ENCODE results near the gene KCNH8. TPM values are rescaled to one million over a fixed set of nuclear protein-coding genes. Genes with fewer than 3 reads are reported as not detected.
A peak's percentile ranks its signal among the peaks of the same experiment; 100 is the strongest.
"Not testable (repeated sequence)": the region's sequence is repeated elsewhere in the genome, so short reads cannot be mapped to it uniquely, and the experiment has no call there.

KCNH8 gene
- total RNA-seq (2014; rRNA removed; shearing (Covaris generic)): not detected in 2 replicates

DNA sequence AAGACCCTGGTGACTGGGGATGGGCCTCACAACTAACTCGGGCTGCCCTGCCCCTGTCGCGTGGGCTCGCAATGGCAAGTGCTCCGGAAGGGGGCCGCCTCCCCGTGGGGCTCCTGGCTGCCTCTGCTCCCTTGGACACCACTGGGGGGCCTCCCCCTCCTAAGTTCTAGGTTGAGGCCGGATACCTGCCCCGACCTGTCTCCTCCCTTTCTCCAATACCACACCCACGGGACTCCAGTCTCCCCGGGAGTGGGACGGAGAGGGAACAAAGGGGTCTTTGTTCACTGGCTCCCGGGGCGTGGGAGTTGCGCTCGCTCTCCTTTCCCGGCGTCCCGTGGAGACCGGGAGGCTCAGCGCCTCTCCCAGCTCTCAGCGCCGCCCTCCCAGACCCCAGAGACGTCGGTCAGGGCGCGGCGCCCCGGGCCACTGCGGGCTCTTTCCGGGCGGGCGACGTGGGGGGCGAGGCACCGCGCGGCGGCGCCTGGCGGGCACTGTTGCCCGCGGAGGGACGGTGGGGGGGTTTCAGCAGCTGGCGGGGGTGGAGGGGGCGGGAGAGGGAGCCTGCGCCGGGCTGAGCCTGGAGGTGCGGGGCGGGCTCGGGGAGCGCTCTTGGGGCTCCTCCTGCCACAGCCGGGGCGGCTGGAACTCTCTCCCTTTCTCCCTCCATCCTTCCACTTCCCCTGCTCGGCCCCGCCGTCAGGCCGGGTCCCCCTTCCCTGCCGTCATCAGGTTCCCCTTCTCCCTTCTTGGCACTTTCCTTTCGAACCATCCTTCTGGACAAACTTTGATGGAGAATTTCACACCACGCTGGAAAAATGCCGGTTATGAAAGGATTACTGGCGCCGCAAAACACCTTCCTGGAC is at the start of gene KCNH8:
TSS of gene KCNH8 (plus strand) at position 606 of the 863 bp plus-strand sequence. CDS start at position 816, 210 bp downstream.
- no peak for DNase-seq (ENCODE audit: low read depth)

DNA sequence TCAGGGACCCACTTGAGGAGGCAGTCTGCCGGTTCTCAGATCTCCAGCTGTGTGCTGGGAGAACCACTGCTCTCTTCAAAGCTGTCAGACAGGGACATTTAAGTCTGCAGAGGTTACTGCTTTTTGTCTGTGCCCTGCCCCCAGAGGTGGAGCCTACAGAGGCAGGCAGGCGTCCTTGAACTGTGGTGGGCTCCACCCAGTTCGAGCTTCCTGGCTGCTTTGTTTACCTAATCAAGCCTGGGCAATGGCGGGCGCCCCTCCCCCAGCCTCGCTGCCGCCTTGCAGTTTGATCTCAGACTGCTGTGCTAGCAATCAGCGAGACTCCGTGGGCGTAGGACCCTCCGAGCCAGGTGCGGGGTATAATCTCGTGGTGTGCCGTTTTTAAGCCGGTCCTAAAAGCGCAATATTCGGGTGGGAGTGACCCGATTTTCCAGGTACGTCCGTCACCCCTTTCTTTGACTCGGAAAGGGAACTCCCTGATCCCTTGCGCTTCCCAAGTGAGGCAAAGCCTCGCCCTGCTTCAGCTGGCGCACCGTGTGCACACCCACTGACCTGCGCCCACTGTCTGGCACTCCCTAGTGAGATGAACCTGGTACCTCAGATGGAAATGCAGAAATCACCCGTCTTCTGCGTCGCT is 45.5 kb upstream of the KCNH8 start:
- not testable (repeated sequence) for DNase-seq (ENCODE audit: low read depth)

DNA sequence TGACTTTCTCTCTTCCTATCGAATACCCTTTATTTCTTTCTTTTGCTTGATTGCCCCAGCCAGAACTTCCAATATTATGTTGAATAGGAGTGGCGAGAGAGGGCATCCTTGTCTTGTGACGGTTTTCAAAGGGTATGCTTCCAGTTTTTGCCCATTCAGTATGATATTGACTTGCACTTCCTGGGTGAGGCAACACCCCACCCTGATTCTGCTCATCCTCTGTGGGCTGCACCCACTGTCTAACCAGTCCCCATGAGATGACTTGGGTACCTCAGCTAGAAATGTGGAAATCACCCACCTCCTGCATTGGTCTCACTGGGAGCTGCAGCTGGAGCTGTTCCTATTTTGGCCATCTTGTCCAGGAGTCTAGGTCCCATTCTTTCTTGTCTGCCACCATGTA is 44.8 kb upstream of the KCNH8 start:
- no peak for DNase-seq (ENCODE audit: low read depth)

DNA sequence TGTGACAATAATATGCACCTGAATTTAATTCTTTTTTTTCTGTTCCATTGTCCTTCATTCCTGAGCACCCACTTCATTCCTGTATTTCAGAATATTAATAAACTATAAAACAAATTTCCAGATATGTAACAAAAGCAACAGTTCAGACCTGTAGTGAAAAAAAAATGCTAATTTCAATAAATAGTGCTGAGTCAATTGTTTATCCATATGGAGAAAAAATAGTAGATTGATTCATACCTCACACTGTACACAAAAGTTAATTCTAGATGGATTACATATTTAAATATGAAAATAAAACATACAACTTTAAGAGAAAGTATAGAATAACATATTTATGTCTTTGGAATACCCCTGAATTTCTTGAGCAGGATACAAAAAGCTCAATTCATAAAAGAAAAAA is 43.9 kb upstream of the KCNH8 start:
- no peak for DNase-seq (ENCODE audit: low read depth)

DNA sequence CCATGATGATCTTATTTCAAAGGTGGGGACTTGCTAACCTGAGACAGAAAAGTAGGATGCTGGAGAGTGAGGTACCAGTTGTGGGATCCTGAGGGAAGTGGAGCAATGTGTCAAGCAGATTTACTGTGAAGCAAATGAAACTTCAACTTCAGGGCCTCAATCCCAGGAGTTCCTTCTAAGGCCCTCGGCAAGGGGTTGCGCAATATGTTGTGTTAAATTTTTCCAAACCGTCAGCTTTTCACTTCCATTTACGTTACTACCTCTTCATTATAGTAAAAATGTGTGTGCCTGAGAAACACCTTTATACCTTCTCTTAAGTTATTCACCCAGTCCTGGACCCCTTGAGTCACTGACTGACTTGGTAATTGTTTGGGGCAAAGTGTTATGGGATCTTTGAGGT is 42.5 kb upstream of the KCNH8 start:
- no peak for DNase-seq (ENCODE audit: low read depth)

DNA sequence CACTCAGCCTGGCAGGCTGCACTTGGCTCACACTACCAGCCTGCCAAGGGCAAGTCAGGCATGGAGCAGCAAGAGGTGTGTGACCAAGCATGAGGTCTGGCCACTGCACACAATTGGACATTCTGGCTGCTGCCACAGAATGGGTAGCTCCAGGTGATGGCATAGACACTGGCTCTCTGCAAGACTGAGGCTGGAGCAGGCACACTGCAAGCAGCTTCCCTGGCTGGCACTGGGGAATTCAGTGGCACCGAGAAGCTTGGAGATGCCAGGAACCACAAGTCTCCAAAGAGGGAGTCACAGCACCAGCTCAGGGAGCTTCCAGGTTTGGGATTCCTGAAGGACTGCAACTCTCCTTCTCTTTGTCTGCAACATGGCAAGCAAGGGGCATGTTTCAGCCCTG is 42.0 kb upstream of the KCNH8 start:
- no peak for DNase-seq (ENCODE audit: low read depth)

DNA sequence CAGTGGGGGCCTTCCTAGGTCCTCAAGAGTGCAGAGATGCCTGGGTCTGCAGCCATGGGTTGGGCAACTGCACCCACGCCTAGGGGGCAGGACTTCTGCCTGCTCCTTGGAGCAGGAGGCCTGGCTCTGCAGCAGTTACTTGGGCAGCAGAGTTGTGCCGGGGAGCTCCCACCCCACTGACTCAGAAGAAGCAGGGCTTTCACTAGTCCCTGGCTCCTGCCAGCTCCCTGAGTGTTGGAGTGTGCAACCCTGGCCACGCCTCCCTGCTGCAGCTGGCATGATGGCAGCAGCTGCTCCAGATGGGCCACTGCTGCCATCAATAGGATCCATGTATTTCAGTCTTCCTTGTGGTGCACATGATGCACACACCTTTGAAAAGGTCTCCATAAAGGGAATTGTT is 40.6 kb upstream of the KCNH8 start:
- no peak for DNase-seq (ENCODE audit: low read depth)

DNA sequence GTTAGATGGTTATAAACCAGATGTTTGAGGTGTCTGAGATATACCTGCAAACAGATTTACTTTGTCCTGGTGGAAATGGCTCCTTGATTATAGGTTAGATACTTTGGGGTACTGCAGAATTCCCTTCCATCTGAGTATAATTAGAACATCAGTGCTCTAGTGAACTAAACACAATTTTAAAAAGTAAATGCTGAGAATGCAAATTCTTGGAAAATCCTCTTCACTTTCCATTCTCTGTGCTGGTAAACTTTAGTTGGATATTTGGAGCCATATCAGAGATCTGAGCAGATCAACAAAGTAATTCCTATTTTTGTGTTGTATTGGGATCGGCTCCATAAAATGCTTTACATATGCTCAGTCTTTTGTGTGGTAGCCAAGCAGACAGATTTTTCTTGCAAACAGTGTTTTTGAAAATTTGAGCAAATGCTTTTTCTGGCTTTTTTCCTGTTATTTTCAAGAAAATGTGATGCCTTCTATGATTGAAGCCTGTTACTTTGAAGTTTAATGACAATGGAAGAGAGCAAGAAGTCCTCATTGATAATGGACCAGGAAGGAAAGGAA is 37.9 kb upstream of the KCNH8 start:
- no peak for DNase-seq (ENCODE audit: low read depth)

DNA sequence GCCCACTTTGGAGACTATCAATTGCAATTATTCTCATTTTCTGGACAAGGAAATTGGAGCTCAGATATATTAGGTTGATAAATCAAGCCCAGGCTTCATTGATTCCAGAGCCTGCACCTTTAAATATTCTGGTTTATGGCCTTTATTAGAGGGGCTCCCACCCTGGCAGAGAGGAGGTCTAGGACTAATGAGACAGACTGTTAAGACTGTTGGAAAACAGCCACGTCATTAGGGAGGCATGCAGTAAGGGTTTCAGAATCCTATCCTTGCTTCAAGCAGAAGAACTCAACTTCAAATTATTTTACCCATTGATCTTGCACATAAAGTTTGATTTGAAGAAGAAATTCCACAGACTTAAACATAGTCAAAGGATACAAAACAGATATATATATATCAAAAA is 33.8 kb upstream of the KCNH8 start:
- DNase-seq (ENCODE audit: low read depth): no peak

DNA sequence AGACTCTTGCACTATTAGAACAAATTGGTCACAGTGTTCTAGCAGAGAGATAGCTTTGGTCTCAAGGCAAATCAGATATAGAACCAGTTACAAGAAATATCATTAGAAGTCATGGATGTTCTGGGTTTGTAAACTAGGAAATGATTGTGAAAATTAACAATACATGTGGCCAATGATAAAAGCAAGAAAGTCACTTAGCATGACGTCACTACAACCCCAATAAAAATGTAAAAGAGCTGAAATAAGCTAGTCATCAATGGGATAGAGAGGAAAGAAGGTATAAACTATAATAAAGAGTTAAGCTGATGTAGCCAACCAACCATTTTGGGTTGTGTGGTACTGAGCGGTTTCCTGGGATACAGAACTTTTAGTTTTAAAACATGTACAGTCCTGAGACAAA is 32.1 kb upstream of the KCNH8 start:
- no peak for DNase-seq (ENCODE audit: low read depth)

DNA sequence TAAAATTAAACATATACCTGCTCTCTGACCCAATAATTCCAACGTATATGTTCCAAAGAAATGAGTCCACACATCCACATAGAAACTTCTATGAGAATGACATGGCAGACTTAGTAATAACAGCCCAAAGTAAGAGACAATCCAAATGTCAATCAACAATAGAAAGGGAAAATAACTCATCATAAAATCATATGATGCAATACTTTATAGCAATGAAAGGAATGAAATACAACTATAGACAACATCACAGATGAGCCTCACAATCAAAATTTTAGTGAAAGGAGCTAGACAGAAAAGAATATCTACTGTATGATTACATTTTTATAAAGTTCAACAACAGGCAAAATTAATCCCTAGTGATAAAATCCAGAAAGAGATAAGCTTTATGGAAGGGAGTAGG is 23.6 kb upstream of the KCNH8 start:
- DNase-seq (ENCODE audit: low read depth): no peak

DNA sequence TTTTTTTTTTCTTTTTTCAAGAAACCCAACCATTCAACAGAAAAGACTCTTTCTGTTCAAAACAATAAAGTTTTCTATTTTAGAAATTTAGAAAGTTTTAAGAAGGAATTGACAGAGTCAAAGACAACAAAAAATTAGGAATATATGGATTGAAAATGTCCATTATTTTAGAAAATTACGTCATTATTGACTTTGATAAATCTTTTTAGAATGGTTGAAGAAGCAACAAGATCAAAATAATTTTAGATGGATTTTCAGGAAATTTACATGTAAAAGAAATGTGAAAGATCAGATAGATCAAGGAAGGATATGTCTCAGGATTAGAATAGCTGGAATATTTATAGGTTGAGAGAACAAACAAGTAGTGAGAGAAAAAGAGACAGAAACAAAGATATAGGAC is 8.4 kb upstream of the KCNH8 start:
- DNase-seq (ENCODE audit: low read depth): no peak

DNA sequence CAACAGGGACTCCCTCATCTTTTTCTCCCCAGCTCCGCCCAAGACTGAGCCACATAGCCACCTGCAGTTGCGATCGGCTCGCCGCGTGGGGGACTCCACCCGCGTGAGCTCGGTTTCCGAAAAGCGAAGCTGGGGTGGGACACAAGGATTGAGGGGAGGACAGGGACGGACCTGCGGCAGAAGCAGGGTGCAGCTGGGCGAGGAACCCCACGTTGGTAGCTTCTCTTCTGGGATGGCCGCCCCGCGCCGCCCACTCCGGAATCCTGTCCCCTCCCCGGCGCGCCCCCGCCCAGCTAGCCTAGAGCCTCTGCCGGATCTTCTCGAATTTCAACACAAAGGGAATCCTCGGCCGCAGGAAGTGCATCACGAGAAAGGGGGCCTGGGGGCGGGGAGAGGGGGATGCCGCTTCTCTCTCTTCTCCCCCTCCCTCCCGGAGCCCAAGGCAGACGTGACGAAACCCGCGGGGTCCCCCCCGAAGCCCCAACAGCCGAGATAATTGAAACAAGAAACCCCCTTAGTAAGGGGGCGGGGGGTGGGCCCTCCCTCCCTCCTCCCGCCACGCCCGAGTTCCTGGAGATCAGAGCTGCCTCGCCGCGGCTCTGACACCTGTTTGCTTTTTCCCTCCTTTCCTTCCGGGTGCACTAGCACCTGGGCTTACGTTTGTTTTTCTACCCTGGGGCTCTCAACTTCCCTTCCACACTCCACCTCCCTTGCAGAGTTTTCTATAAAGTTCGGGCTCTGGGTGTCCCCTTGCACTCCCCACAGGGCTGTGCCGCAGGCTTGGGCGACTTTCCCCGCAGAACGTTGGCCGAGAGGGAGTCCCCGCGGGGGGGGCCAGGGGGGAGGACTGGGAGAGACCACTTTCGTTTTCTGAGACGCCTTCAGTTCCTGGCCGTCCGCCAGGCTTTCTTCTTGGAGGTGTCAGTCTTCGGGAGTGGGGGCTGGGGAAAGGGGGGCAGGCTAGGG is 1.3 kb upstream of the KCNH8 start:
- DNase-seq (ENCODE audit: low read depth): peak; percentile 59

DNA sequence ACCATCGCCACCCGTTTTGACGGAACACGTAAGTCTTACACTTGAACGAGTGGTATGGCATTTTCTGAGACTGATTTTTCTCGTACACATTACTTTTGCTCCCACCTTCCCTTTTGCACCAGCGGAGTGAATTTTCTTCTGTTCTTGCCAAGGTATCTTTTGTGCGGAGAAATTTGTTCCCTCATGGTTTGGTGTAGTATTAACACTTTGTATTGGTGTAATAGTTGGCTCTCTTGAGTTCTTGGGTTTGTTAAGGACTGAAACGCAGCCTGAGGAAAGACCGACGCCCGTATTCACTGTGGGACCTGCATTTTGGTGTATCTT is 420 bp downstream of the KCNH8 start:
- DNase-seq (ENCODE audit: low read depth): no peak

DNA sequence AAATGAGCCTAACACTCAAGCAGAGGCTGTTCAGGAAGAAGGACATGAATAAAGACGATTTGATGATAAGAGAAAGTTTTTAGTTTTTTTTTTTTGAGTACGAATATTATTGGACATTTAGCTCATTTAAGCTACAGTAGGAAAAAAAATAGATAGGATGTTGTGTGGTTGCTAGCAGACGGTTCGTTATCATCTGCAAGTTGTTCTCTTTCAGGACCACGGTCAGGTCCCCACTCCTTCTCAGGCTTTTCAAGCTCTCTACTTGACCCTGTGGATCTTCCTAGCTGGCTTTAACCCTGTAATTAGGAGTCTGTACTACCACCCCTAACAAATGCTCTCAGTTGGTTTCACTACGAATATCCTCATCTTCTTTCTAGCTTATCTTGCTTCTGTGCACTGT is 1.1 kb downstream of the KCNH8 start:
- DNase-seq (ENCODE audit: low read depth): peak; percentile 25

DNA sequence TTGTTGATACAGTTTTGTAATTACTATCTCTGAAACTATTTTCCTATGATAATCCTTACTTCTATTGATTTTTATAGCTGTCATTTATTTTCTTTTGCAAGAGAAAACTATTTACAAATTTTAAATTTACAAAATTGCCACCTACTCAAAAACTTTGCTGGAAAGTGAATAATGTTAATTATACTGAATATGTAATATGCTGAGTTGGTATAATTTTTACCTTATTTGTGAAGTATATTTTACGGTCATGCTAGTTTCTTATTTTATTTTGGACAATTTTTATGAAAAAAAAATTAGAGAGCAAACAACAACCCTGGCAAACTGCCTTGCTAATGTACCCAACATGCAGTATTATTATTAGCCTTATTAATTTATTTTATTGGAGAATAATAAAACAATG is 2.9 kb downstream of the KCNH8 start:
- DNase-seq (ENCODE audit: low read depth): no peak

DNA sequence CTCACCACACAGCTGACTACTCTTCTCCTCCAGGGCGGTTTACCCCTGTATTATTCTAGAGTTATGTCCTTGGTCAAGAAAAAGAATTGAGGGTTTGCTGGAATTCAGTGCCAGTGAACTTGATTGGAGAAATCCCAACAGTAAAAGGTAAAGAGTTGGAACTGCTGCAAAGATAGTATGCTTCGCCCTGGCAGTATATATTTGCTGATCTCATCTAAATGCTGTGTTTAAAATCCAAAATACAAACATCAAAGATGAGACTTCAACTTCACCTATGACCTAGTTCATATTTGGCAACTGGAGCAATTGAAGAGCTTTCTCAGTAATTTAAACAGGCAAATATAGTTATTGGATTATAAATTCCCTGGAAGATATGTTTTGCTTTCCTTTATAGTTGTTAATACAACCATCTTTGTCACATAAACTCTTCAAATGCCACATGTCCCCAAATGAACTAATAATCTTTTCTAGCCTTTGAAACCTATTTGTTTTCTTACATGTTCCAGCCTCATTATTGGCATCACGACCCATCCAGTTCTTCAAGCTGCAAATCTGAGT is 6.5 kb downstream of the KCNH8 start:
- no peak for DNase-seq (ENCODE audit: low read depth)

DNA sequence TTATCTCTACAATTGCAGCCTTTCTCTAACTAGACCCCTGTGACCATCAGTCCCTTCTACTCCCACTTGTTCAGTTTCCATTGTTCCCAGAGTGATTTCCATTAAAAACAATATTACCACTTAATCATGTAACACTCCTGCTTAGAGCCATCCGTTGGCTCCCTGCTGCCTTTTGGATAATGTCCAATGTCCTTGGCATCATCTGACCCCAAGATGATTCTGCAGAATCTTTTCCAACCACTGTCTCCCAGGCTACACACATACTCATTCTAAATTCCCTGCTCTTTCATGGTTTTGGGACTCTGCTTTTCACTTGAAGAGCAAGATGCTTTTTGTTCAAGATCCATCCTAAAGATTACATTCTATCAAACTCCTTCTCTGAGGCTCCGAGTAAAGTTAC is 7.1 kb downstream of the KCNH8 start:
- DNase-seq (ENCODE audit: low read depth): no peak

DNA sequence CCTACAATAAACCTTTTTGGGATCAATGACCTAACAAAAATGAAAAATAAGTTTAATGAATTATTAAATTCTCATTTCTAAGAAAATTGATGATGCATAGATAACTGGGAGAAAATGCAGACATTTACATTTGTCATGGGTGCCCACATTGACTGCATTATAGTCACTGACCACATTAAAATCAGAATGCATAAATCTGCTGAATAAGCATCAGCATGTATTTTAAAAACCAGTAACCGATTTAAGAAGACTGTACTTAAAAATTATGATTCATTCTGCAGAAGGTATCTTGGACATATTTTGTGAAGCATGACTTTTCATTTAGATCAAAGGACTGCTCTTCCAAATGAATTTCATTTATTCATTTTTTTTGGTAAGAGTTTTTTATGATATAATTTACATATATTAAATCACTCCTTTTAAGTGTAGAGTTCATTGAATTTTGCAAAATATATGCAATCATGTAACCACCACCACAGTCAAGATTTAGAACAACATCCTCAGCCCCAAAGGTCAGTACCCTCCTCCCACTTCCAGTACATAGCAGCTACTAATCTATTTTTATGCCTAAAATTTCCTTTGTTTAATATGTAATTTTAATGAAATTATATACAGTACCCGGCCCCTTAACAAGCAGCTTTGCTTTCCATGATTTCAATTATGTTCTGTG is 11.8 kb downstream of the KCNH8 start:
- DNase-seq (ENCODE audit: low read depth): no peak

DNA sequence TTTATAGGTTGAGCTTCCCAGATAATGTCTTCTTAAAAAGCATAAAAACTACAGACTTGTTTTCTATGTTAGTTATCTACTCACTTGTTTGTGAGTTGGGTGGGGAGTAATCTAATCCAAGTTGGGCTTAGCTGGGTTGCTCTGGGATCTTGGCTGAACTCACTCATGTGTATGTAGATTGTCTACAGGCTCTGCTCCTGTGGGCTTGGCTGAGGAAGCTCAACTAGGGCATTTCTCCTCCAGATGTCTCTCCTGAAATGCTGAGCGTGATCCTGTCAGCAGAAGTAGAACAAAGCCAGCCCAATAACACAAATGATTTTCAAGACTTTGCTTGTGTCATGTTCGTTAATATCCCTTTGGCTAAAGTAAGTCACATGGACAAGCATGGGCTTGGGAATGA is 17.3 kb downstream of the KCNH8 start:
- no peak for DNase-seq (ENCODE audit: low read depth)

DNA sequence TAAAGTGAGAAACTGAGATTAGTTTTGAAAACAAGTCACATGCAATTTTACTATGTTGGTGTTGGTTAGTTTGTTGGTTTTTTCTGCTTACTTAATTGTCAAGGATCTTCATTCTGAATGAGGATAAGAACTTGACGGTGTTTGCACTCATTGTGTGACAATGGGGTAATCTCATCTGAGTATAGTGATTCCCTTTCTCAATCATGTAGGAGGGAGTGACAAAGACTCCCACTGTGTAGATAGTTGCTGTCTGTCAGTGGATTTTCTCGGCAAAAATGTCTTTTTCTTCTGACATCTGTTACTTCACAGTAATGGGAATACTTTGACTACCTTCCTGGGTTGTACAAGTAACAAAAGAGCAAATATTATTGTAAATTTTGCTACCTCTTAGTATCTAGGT is 23.5 kb downstream of the KCNH8 start:
- DNase-seq (ENCODE audit: low read depth): no peak

Data from RPMI7951 (cell line).